HCT116 (cell line): Measurements from ENCODE around the gene GATAD2B. TPM values are rescaled to one million over a fixed set of nuclear protein-coding genes. Genes with fewer than 3 reads are reported as not detected.

Experiments used
- ATAC-seq: fragments of 200-7000 bp; cut with Tn5 transposase; 2 replicates; pipeline ENCODE4 v1.9.1; 2020; ENCODE audit warnings: mild to moderate bottlenecking, moderate library complexity
- BruUV-seq: library from RNA; stranded (reverse); fragments of 400-500 nt; replicated peaks from 2 replicates; lab custom pipeline; 2021; lab: Mats Ljungman, UMichigan
- CTCF ChIA-PET: fragments of 300-600 bp; sonication (Branson Sonifier 250); formaldehyde crosslinking; loops from one replicate; lab custom pipeline; 2021; ENCODE audit warnings: antibody characterized with exemption; lab: Charles Lee
- POLR2A ChIA-PET: fragments of 300-600, 350-600 bp; sonication (Branson Sonifier 250); formaldehyde crosslinking; loops from one replicate; lab custom pipeline; 2021; ENCODE audit warnings: antibody characterized with exemption; lab: Charles Lee
- RAD21 ChIA-PET, 2 experiments: fragments of 300-600 bp; sonication (Branson Sonifier 250); formaldehyde crosslinking; loops; one replicate each; lab custom pipeline; 2023; ENCODE audit warnings: low total read pairs in 2 of 2; ENCODE audit not compliant: uncharacterized antibody in 2 of 2, unreplicated experiment in 2 of 2, low non-redundant PET in 1 of 2; lab: Charles Lee
- DNase-seq: peaks from one replicate; pipeline ENCODE4 v3.0.0-alpha.2; 2010; ENCODE audit warnings: low read depth, low spot score
- H2AFZ ChIP-seq: fragments of 200-600 bp; shearing (Covaris generic), sonication (generic); 2 replicates; pipeline ENCODE4 v1.6.1; 2017; ENCODE audit warnings: low read depth, mixed run types, mixed read lengths, antibody characterized with exemption, low read length; ENCODE audit not compliant: poor library complexity, severe bottlenecking
- H3K27ac ChIP-seq: 2 replicates; pipeline ENCODE4 v1.5.1; 2012; ENCODE audit warnings: low read depth, low read length
- H3K27me3 ChIP-seq: fragments of 200-600 bp; sonication (generic); 2 replicates; pipeline ENCODE4 v1.6.1; 2016; ENCODE audit warnings: mixed run types, low read length, mixed read lengths; ENCODE audit not compliant: insufficient read depth
- H3K36me3 ChIP-seq, 2 experiments: fragments of 200-500 bp in 1 of 2; fragments of 200-600 bp in 1 of 2; sonication (Bioruptor generic) in 1 of 2; sonication (generic) in 1 of 2; 2 replicates each; pipeline versions ENCODE4 v1.5.1 to v1.6.1; 2014 to 2016; ENCODE audit warnings: low read length in 2 of 2, inconsistent platforms in 1 of 2, mixed read lengths in 1 of 2, mixed run types in 1 of 2; ENCODE audit not compliant: insufficient read depth in 2 of 2, control insufficient read depth in 1 of 2
- H3K4me1 ChIP-seq, 2 experiments: fragments of 200-600 bp in 1 of 2; sonication (generic) in 1 of 2; 2 replicates each; pipeline versions ENCODE4 v1.5.1 to v1.6.1; 2012 to 2017; ENCODE audit warnings: low read length in 2 of 2, inconsistent platforms in 1 of 2, mild to moderate bottlenecking in 1 of 2, mixed read lengths in 1 of 2, mixed run types in 1 of 2, moderate library complexity in 1 of 2; ENCODE audit not compliant: insufficient read depth in 2 of 2, control insufficient read depth in 1 of 2
- H3K4me2 ChIP-seq: fragments of 200-600 bp; sonication (generic); 2 replicates; pipeline ENCODE4 v1.6.1; 2017; ENCODE audit warnings: mixed run types, low read length, mixed read lengths
- H3K4me3 ChIP-seq, 2 experiments: fragments of 200-600 bp in 1 of 2; sonication (generic) in 1 of 2; replicated peaks in 1 of 2; 2 replicates each; pipeline ENCODE4 v1.5.1; 2011 to 2016; ENCODE audit warnings: low read length in 2 of 2, control low read depth in 1 of 2, low read depth in 1 of 2, mild to moderate bottlenecking in 1 of 2, mixed read lengths in 1 of 2, mixed run types in 1 of 2
- H3K79me2 ChIP-seq: fragments of 200-600 bp; sonication (generic); 2 replicates; pipeline ENCODE4 v1.6.1; 2017; ENCODE audit warnings: mild to moderate bottlenecking, mixed run types, low read length, moderate library complexity, mixed read lengths; ENCODE audit not compliant: insufficient read depth
- H3K9ac ChIP-seq: fragments of 200-600 bp; sonication (generic); 2 replicates; pipeline ENCODE4 v1.6.1; 2016; ENCODE audit warnings: low read length, mixed read lengths
- H3K9me2 ChIP-seq: fragments of 200-600 bp; sonication (generic), shearing (Covaris generic); 2 replicates; pipeline ENCODE4 v1.6.1; 2017; ENCODE audit warnings: mixed run types, mild to moderate bottlenecking, moderate library complexity; ENCODE audit not compliant: insufficient read depth
- H3K9me3 ChIP-seq, 2 experiments: fragments of 200-500 bp in 1 of 2; fragments of 200-600 bp in 1 of 2; sonication (Bioruptor generic) in 1 of 2; sonication (generic) in 1 of 2; 2 replicates each; pipeline ENCODE4 v1.6.1; 2014 to 2017; ENCODE audit warnings: low read length in 2 of 2, mixed read lengths in 2 of 2, inconsistent platforms in 1 of 2, low read depth in 1 of 2, mild to moderate bottlenecking in 1 of 2, mixed run types in 1 of 2, moderate library complexity in 1 of 2; ENCODE audit not compliant: control insufficient read depth in 1 of 2, insufficient read depth in 1 of 2
- H4K20me1 ChIP-seq: fragments of 200-600 bp; sonication (generic), shearing (Covaris generic); 2 replicates; pipeline ENCODE4 v1.6.1; 2017; ENCODE audit warnings: mixed run types, mild to moderate bottlenecking, moderate library complexity; ENCODE audit not compliant: insufficient read depth
- CBX3 ChIP-seq: IDR thresholded peaks from 2 replicates; pipeline ENCODE4 v1.6.1; 2012; ENCODE audit warnings: low read depth
- CEBPB ChIP-seq: IDR thresholded peaks from 2 replicates; pipeline ENCODE4 v1.6.1; 2012; ENCODE audit warnings: low read depth
- CTCF ChIP-seq, 3 experiments: fragments of 200-600 bp in 1 of 3; sonication (generic) in 1 of 3; IDR thresholded peaks in 2 of 3; conservative IDR thresholded peaks in 1 of 3; 2 replicates each; pipeline ENCODE4 v1.5.1; 2012 to 2017; ENCODE audit warnings: low read depth in 2 of 3, low read length in 2 of 3, antibody characterized with exemption in 1 of 3, borderline replicate concordance in 1 of 3, control low read depth in 1 of 3, mild to moderate bottlenecking in 1 of 3, mixed read lengths in 1 of 3, mixed run types in 1 of 3, moderate library complexity in 1 of 3; ENCODE audit not compliant: insufficient read depth in 1 of 3
- EGR1 ChIP-seq: IDR thresholded peaks from 2 replicates; pipeline ENCODE4 v1.6.1; 2012; ENCODE audit warnings: low read depth
- EZH2 ChIP-seq: fragments of 200-600 bp; sonication (generic); IDR thresholded peaks from 2 replicates; pipeline ENCODE4 v1.6.1; 2017; ENCODE audit warnings: antibody characterized with exemption, mixed run types
- FOSL1 ChIP-seq: IDR thresholded peaks from 2 replicates; pipeline ENCODE4 v1.6.1; 2012; ENCODE audit warnings: low read depth
- POLR2A ChIP-seq: IDR thresholded peaks from 2 replicates; pipeline ENCODE4 v1.7.0; 2011; ENCODE audit warnings: borderline replicate concordance; ENCODE audit not compliant: insufficient read depth, insufficient read length; ENCODE audit errors: extremely low read depth
- RAD21 ChIP-seq: IDR thresholded peaks from 2 replicates; pipeline ENCODE4 v1.6.1; 2012; ENCODE audit warnings: low read depth, mild to moderate bottlenecking
- SP1 ChIP-seq: IDR thresholded peaks from 2 replicates; pipeline ENCODE4 v1.6.1; 2012; ENCODE audit warnings: low read depth
- ZBTB33 ChIP-seq: IDR thresholded peaks from 2 replicates; pipeline ENCODE4 v1.6.1; 2011; ENCODE audit warnings: mild to moderate bottlenecking, low read length, moderate library complexity; ENCODE audit not compliant: insufficient replicate concordance; ENCODE audit errors: extremely low read depth
- ZFX ChIP-seq: fragments of 450-650 bp; IDR thresholded peaks from 2 replicates; pipeline ENCODE4 v1.6.1; 2017
- intact Hi-C: fragments of 100-400 bp; cut with micrococcal nuclease; formaldehyde crosslinking; loops from 2 replicates; pipeline ENCODE4 v1.10.0; 2022
- total RNA-seq: library from RNA; stranded (reverse); gene quantifications from one replicate; pipeline ENCODE4 v1.2.1, GENCODE V29; 2021; ENCODE audit not compliant: unreplicated experiment

The GATAD2B gene
- total RNA-seq, 1 experiment from 2014 or later, result 50.2 TPM

GRCh38 chr1:153799016-153799415 is 123.8 kb downstream of the GATAD2B start:
- Histone ChIP-seq H3K4me2 (no peak overlapping the region), H3K27ac (no peak overlapping the region), H3K79me2 (no peaks in the 10 kb centered on the region), H3K9ac (no peak overlapping the region), H3K9me2 (no peaks in the 10 kb centered on the region), H3K36me3 (no peaks in the 10 kb centered on the region), H4K20me1 (no peaks in the 10 kb centered on the region), H3K4me3 (no peak overlapping the region), H3K4me1 (no peaks in the 10 kb centered on the region), H3K9me3 (no peaks in the 10 kb centered on the region), H3K27me3 (no peaks in the 10 kb centered on the region), H2AFZ (no peak overlapping the region)
- RAD21 ChIA-PET, result interaction anchor here in 1 of 2 experiments (1.0 kb wide), 1 partner anchor 148 kb away, joined by 3 read pairs; the partner anchor contains the start of gene DENND4B
- CTCF ChIA-PET, result interaction anchor here (1.7 kb wide), 1 partner anchor 168 kb away, joined by 4 read pairs; the partner anchor contains the start of gene CREB3L4
- DNase-seq (no peak), ATAC-seq (no peak)
- TF ChIP-seq CEBPB, result no peak
- no peak for TF ChIP-seq EZH2
- no peak for TF ChIP-seq EGR1
- TF ChIP-seq SP1, result no peak
- no peak for TF ChIP-seq RAD21
- TF ChIP-seq CTCF (IDR thresholded peaks at IDR 0.05 in 2 of 3, conservative IDR thresholded peaks at IDR 0.05 in 1 of 3; ENCODE audit: borderline replicate concordance in 1 of 3, insufficient read depth in 1 of 3, low read depth in 2 of 3, low read length in 2 of 3), result no peak
- TF ChIP-seq ZBTB33, result no peak
- no peak for TF ChIP-seq FOSL1
- TF ChIP-seq CBX3, result no peak
- TF ChIP-seq POLR2A, result no peak
- no peak for TF ChIP-seq ZFX
- intact Hi-C loops, result loop anchor here (5.0 kb wide), 1 partner anchor 168 kb away; the partner anchor contains the start of gene CREB3L4
- POLR2A ChIA-PET, result interaction anchor here (1.6 kb wide), 1 partner anchor 191 kb away, joined by 5 read pairs; no protein-coding TSS in a partner anchor
- BruUV-seq, result no TSS peak
